ENCODE measurements around the gene GALNT18. TPM values are rescaled to one million over a fixed set of nuclear protein-coding genes. Genes with fewer than 3 reads are reported as not detected.
A peak's percentile ranks its signal among the peaks of the same experiment; 100 is the strongest.

The GALNT18 gene
- total RNA-seq, 1 donor = 4.7 TPM

DNA sequence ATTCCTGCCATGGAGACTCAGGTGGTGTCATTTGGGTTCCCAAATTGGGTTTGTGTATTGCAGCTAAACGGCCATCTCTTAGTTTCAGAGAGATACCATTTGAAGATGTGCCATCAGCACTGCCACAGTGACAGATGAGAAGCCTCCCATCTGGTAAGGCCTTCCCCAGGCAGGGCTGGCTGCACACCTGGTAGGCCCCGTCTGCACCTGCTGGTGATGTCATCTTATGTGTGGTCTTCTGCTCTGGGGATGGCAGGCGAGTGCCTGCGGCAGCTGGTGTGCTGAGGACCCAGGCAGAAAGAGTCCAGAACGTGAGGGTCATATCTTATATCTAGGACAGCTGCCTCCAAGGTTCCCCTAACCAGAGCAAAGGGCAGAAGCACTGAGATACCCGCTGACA is 369.4 kb downstream of the GALNT18 start:
- no peak for DNase-seq (ENCODE audit: insufficient read length, low spot score, missing footprints)
- Histone ChIP-seq H3K9me3 (ENCODE audit: low read depth, low read length) (no peaks in the 10 kb centered on the region), H3K4me3 (ENCODE audit: insufficient read depth, low read length) (no peak overlapping the region), H3K4me1 (ENCODE audit: insufficient read depth, low read length) (no peaks in the 10 kb centered on the region), H3K36me3 (ENCODE audit: insufficient read depth, low read length) (no peaks in the 10 kb centered on the region), H3K27ac (ENCODE audit: low read depth, low read length) (no peak overlapping the region), H3K27me3 (ENCODE audit: insufficient read depth, low read length) (peaks cover 23% of the 10 kb centered on the region), H2AFZ (ENCODE audit: low read length) (no peak overlapping the region), H3K4me2 (ENCODE audit: insufficient read depth, low read length) (no peak overlapping the region), H3K79me2 (ENCODE audit: insufficient read depth, low read length) (no peaks in the 10 kb centered on the region), H4K20me1 (ENCODE audit: insufficient read depth, low read length) (no peaks in the 10 kb centered on the region)
- TF ChIP-seq CTCF (IDR thresholded peaks at IDR 0.05; ENCODE audit: extremely low read depth, low read depth, low read length) = no peak

DNA sequence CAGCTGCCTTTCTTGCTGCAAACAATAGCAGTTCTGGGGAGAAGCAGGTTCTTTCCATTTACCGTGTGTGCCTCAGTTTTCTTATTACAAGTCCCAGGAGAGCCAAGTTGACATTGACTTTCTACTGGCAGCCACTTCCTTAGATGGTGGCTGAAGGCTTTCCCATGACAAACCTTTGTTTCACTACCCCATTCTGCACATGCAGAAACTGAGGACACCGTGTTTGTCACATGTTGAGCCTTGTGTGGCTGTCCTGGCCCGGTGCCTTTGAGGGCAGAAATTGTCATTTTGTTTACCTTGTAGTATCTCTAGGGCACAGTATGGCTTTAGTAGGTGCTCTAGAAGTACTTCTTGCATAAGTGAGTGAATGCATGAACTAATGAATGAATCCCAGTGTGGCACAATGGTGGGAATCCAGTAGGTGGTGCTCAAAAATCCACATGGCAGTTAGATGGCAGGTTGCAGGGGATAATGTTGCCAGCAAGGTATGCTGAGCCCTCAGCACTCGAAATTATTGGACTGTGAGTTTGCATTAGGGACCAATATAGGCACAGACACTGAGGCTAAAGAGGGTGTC is 370.3 kb downstream of the GALNT18 start:
- Histone ChIP-seq H3K79me2 (ENCODE audit: insufficient read depth, low read length) (no peaks in the 10 kb centered on the region), H3K4me2 (ENCODE audit: insufficient read depth, low read length) (no peak overlapping the region), H3K4me3 (ENCODE audit: insufficient read depth, low read length) (no peak overlapping the region), H3K36me3 (ENCODE audit: insufficient read depth, low read length) (no peaks in the 10 kb centered on the region), H3K27ac (ENCODE audit: low read depth, low read length) (no peak overlapping the region), H2AFZ (ENCODE audit: low read length) (no peak overlapping the region), H3K4me1 (ENCODE audit: insufficient read depth, low read length) (no peaks in the 10 kb centered on the region), H3K27me3 (ENCODE audit: insufficient read depth, low read length) (peaks cover 20% of the 10 kb centered on the region), H3K9me3 (ENCODE audit: low read depth, low read length) (no peaks in the 10 kb centered on the region), H4K20me1 (ENCODE audit: insufficient read depth, low read length) (no peaks in the 10 kb centered on the region)
- DNase-seq (ENCODE audit: insufficient read length, low spot score, missing footprints) = no peak
- no peak for TF ChIP-seq CTCF (IDR thresholded peaks at IDR 0.05; ENCODE audit: extremely low read depth, low read depth, low read length)

- Histone ChIP-seq H3K4me1 (ENCODE audit: insufficient read depth, low read length) (no peaks in the 10 kb centered on the region), H3K36me3 (ENCODE audit: insufficient read depth, low read length) (no peaks in the 10 kb centered on the region), H2AFZ (ENCODE audit: low read length) (no peak overlapping the region), H3K4me2 (ENCODE audit: insufficient read depth, low read length) (no peak overlapping the region), H3K27ac (ENCODE audit: low read depth, low read length) (no peak overlapping the region), H3K9me3 (ENCODE audit: low read depth, low read length) (no peaks in the 10 kb centered on the region), H3K4me3 (ENCODE audit: insufficient read depth, low read length) (no peak overlapping the region), H4K20me1 (ENCODE audit: insufficient read depth, low read length) (no peaks in the 10 kb centered on the region), H3K79me2 (ENCODE audit: insufficient read depth, low read length) (no peaks in the 10 kb centered on the region), H3K27me3 (ENCODE audit: insufficient read depth, low read length) (peaks cover 20% of the 10 kb centered on the region)
- no peak for TF ChIP-seq CTCF (IDR thresholded peaks at IDR 0.05; ENCODE audit: extremely low read depth, low read depth, low read length)
- no peak for DNase-seq (ENCODE audit: insufficient read length, low spot score, missing footprints)
Measured at GRCh38 chr11:11250470-11250869, 371.3 kb downstream of the GALNT18 start.

DNA sequence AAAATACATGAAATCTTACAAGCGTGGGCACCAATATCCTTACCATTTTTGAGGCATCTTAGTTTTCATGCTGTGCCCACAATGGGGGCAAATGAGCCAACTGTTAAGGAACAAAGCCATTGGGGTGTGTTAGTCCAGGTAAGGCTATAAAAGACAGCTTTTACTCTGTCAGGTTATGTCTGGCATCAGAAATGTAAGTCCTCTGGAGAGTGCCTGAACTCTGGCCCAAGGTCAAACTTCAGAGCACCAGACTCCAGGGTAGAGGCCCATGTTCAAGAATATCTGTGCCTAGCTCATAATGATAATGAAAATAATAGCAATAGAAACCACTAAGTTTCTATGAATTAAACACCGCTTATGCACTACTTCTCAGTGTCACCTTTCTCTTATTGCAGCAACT is 374.2 kb downstream of the GALNT18 start:
- Histone ChIP-seq H3K4me2 (ENCODE audit: insufficient read depth, low read length) (no peak overlapping the region), H3K4me1 (ENCODE audit: insufficient read depth, low read length) (no peaks in the 10 kb centered on the region), H3K27me3 (ENCODE audit: insufficient read depth, low read length) (peaks cover 22% of the 10 kb centered on the region), H2AFZ (ENCODE audit: low read length) (no peak overlapping the region), H4K20me1 (ENCODE audit: insufficient read depth, low read length) (no peaks in the 10 kb centered on the region), H3K36me3 (ENCODE audit: insufficient read depth, low read length) (no peaks in the 10 kb centered on the region), H3K79me2 (ENCODE audit: insufficient read depth, low read length) (no peaks in the 10 kb centered on the region), H3K9me3 (ENCODE audit: low read depth, low read length) (no peaks in the 10 kb centered on the region), H3K4me3 (ENCODE audit: insufficient read depth, low read length) (no peak overlapping the region), H3K27ac (ENCODE audit: low read depth, low read length) (no peak overlapping the region)
- DNase-seq (ENCODE audit: insufficient read length, low spot score, missing footprints) = peak; percentile 76
- TF ChIP-seq CTCF (IDR thresholded peaks at IDR 0.05; ENCODE audit: extremely low read depth, low read depth, low read length) = no peak

All from osteoblast (primary cell).